Lower leg skin (tissue), 3 donors: ENCODE results near the gene CEP44.

Experiments used
- POLR2A ChIP-seq, 2 donors: fragments of 450-650 bp; IDR thresholded peaks; one replicate each; pipeline ENCODE4 v1.6.1; 2016 to 2017; ENCODE audit warnings: antibody characterized with exemption in 2 of 2, mild to moderate bottlenecking in 1 of 2, moderate library complexity in 1 of 2
- TF ChIP-seq, protein P1 (sequence below), 3 donors: fragments of 450-650 bp; IDR thresholded peaks; one replicate each; pipeline ENCODE4 v1.5.1; 2016; ENCODE audit warnings: antibody characterized with exemption in 3 of 3, mild to moderate bottlenecking in 3 of 3, moderate library complexity in 2 of 3

DNA sequence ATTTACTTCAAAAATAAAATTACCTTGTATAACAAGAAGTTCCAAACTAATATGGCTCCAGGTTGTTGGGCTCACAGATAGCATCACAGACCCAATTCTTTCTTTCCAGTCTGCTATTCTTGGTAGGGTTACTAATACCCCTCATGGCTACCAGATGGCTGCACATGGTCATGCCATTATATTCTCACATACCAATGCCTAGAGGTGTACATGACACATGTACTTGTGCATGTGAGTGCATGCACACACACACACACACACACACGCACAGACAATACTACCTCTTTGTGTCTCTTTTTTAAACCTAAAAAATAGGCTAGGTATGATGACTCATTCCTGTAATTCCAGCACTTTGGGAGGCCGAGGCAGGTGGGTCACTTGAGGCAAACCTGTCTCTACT, 31.3 kb upstream of the CEP44 start:
- TF ChIP-seq, protein P1, sequence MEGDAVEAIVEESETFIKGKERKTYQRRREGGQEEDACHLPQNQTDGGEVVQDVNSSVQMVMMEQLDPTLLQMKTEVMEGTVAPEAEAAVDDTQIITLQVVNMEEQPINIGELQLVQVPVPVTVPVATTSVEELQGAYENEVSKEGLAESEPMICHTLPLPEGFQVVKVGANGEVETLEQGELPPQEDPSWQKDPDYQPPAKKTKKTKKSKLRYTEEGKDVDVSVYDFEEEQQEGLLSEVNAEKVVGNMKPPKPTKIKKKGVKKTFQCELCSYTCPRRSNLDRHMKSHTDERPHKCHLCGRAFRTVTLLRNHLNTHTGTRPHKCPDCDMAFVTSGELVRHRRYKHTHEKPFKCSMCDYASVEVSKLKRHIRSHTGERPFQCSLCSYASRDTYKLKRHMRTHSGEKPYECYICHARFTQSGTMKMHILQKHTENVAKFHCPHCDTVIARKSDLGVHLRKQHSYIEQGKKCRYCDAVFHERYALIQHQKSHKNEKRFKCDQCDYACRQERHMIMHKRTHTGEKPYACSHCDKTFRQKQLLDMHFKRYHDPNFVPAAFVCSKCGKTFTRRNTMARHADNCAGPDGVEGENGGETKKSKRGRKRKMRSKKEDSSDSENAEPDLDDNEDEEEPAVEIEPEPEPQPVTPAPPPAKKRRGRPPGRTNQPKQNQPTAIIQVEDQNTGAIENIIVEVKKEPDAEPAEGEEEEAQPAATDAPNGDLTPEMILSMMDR (IDR thresholded peaks at IDR 0.05): no peak
- TF ChIP-seq POLR2A (IDR thresholded peaks at IDR 0.05): no peak
